Activated CD4-positive, alpha-beta memory T cell treated with anti-CD3 and anti-CD28 coated beads for 36 hours (primary cell): ENCODE results near the gene CFAP99. TPM values are rescaled to one million over a fixed set of nuclear protein-coding genes. Genes with fewer than 3 reads are reported as not detected.
A peak's percentile ranks its signal among the peaks of the same experiment; 100 is the strongest.

Experiments used
- CTCF ChIA-PET: fragments of 350-600 bp; sonication (Branson Sonifier 250); formaldehyde crosslinking; loops from one replicate; lab custom pipeline; 2021; ENCODE audit warnings: antibody characterized with exemption, inconsistent platforms; lab: Charles Lee
- POLR2A ChIA-PET: fragments of 350-600 bp; sonication (Branson Sonifier 250); formaldehyde crosslinking; loops from one replicate; lab custom pipeline; 2021; ENCODE audit warnings: antibody characterized with exemption; lab: Charles Lee
- DNase-seq: peaks from one replicate; pipeline ENCODE4 v3.0.0-alpha.2; 2020
- H3K27ac Mint-ChIP-seq: one replicate; pipeline ENCODE4 v1.8.0; 2021; ENCODE audit warnings: mixed read lengths
- H3K27me3 Mint-ChIP-seq: one replicate; pipeline ENCODE4 v1.8.0; 2021; ENCODE audit warnings: mixed read lengths
- H3K36me3 Mint-ChIP-seq: one replicate; pipeline ENCODE4 v1.8.0; 2021; ENCODE audit warnings: mixed read lengths
- H3K4me1 Mint-ChIP-seq: one replicate; pipeline ENCODE4 v1.8.0; 2021; ENCODE audit warnings: low read depth, mixed read lengths
- H3K4me3 Mint-ChIP-seq: one replicate; pipeline ENCODE4 v1.8.0; 2021; ENCODE audit warnings: mild to moderate bottlenecking, mixed read lengths
- H3K9me3 Mint-ChIP-seq: one replicate; pipeline ENCODE4 v1.8.0; 2021; ENCODE audit warnings: mixed read lengths
- intact Hi-C: fragments of 100-400 bp; cut with micrococcal nuclease; formaldehyde crosslinking; loops from one replicate; pipeline ENCODE4 v1.15.1; 2023
- total RNA-seq, 2 experiments: library from RNA; stranded (reverse); gene quantifications; one replicate each; pipeline ENCODE4 v1.2.3, GENCODE V29; 2021

Gene CFAP99
- total RNA-seq, 2 experiments from 2014 or later: not detected

DNA sequence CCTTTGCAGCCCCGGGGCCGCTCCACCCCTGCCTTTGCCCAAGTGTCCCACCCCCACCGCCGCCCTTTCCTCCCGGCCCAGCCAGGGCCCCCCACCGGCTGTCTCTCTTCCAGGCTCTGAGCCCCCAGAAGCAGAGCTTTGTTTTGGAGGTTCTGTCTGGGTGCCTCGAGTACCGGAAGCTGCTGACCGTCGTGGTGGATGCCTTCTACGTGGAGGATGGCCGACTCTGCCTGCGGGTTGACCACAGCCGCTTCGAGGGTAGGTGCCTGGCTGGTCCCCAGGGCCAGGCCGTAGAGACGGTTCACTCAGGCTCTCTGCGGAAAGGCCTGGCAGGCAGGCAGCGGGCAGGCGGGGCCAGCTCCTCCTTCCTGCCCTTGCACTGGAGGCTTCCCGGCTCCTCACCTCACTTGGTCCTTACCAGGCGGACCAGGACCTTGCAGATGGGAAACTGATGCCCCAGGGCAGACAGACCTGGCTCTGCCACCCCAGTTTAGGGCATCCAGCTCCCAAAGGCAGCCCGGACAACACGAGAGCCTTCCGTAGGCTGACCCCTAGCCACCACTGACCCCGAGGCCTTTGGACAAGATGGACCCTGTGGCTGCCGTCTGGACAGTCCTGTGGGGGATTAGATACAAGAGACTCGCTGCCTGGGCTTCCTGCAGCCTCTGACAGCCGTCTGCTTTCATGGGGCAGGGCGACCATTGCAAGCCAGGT, 18.2 kb downstream of the CFAP99 start:
- Mint-ChIP-seq H3K4me1 (peaks cover 4% of the 10 kb centered on the region), H3K36me3 (no peaks in the 10 kb centered on the region), H3K4me3 (no peak overlapping the region), H3K27ac (no peak overlapping the region), H3K27me3 (no peaks in the 10 kb centered on the region), H3K9me3 (no peaks in the 10 kb centered on the region)
- DNase-seq: no peak
- CTCF ChIA-PET: interaction anchor here (0.9 to 2.6 kb wide), 3 partner anchors 207 to 220 kb away, joined by 3 to 8 read pairs (median 3); no protein-coding TSS in a partner anchor
- POLR2A ChIA-PET: no interaction called here
- intact Hi-C loops: no loop called here

DNA sequence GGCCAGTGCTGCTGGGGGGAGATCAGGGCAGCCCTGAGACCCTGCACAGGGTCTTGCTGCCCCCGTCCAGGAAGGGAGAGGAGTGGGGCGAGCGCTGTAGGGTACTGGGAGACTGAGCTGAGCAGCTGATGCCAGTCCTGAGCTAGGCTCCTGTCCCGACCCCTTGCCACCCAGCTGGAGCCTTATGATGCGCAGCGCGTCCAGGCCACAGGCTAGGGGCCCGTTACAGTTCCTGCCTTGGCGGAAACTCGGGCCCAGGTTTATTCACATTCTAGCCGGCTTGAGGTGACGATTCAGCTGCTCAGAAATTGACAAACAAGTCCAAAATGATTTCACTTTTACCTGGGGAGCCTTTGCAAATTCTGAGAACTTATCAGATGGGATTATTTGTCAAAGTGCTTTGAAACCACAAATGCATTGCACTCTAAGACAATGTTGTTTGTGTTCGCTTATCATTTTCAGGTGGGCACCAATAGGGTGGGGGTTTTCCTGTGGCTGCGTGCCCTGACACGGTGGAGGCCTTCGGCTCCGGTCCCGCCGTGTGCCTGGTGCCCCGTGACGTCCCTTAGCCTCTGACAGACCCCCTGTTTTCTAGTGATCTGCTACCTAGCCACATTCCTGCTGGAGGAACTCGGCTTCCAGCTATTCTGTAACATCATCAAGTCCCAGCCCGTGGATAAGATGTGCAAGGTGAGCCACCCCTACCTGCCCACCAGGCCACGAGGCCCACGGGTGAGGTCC, 18.9 kb downstream of the CFAP99 start:
- no peaks in the 10 kb centered on the region for H3K27me3 Mint-ChIP-seq
- intact Hi-C loops: no loop called here
- ChIA-PET POLR2A (no interaction called here), CTCF (interaction anchor here (0.6 to 2.6 kb wide), 2 partner anchors 218 to 831 kb away, joined by 3 to 8 read pairs; no protein-coding TSS in a partner anchor)
- H3K4me3 Mint-ChIP-seq: no peak overlapping the region
- no peaks in the 10 kb centered on the region for H3K36me3 Mint-ChIP-seq
- no peak for DNase-seq
- no peak overlapping the region for H3K27ac Mint-ChIP-seq
- no peaks in the 10 kb centered on the region for H3K9me3 Mint-ChIP-seq
- peaks cover 4% of the 10 kb centered on the region for H3K4me1 Mint-ChIP-seq

DNA sequence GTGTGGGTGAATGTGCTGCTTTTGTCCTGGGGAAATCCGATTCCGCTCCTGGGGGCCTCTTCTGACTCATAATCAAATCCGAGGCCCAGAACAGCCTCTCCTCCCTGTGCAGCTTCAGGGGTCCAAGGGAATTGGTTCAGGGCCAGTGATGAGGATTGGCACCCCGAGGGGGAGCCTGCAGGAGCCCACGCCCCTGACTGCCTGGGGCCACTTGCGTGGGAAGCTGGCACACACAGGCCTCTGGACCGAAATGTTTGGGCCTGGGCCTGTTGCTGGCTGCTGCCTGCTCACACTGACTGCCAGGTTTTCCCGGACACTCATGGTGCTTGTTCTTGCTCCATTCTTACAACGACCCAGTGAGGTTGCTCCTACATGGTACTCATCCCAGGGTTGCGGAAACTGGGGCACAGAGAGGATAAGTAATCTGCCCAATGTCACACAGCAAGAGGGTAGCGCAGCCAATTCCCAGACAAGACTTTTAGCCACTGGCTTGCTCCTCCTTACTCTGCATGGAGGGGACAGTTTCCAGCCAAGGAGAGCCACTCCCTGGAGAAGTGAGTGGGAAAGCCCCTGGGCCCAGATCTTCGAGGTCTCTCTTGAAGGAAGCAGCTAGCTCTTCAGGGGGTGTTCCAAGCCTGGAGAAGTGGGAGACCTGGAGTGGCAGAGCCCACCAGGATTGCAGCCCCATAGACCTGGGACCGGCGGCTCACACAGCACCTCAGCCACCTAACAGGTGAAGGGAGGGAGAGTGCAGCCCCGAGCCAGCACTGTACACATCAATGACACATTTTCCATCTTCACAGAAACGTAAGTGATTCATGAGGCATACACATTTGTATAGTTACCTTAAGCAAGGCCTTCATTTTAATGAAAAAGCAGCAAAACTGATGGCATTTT, 20.3 kb downstream of the CFAP99 start:
- H3K4me3 Mint-ChIP-seq: no peak overlapping the region
- DNase-seq: no peak
- H3K4me1 Mint-ChIP-seq: peaks cover 4% of the 10 kb centered on the region
- ChIA-PET POLR2A (no interaction called here), CTCF (interaction anchor here (0.6 to 1.0 kb wide), 4 partner anchors 11 to 201 kb away, joined by 3 to 5 read pairs (median 4); partner anchors contain the start of genes CFAP99 and ZFYVE28)
- no peaks in the 10 kb centered on the region for H3K27me3 Mint-ChIP-seq
- H3K27ac Mint-ChIP-seq: no peak overlapping the region
- intact Hi-C loops: no loop called here
- H3K9me3 Mint-ChIP-seq: no peaks in the 10 kb centered on the region
- H3K36me3 Mint-ChIP-seq: no peaks in the 10 kb centered on the region

DNA sequence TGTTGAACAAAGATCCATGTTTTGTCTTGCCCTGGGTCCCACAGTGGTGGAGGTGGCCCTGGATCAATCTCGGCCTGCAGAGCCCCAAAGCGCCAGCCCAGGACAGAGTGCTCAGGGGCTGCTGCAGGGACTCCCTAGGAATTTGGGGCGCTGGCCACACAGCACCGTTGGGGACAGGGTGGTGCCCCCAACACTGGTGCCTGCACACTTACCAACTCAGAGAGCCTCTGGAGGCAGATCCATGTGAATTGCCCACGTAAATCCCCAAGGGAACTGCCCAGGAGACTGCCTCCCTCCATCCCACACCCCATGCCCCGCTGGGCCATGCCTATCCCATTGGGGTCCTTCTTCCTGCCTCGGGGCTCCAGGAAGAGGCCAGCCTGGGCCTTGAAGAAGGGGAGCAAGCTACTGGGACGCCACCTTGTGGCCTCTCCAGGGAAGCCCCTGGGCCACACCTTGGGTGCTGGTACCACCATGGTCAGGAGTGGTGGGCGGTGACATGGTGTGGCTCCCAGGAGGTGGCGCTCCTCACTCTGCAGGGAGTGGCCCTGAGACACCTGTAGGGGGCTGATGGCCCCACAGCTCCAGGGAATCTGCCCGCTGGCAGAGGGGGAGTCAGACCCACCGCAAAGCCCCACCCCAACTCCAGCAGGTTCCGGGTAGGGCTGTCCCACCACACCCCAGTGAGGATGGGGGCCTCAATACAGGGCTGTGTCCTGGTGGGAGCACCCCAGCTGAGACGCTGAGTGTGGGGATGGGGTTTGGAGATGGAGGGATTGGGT, 22.8 kb downstream of the CFAP99 start:
- POLR2A ChIA-PET: interaction anchor here (1.5 kb wide), 1 partner anchor 28 kb away, joined by 3 read pairs; the partner anchor contains the start of gene RNF4
- CTCF ChIA-PET: interaction anchor here (0.6 to 2.7 kb wide), 32 partner anchors 10 to 226 kb away, joined by 3 to 28 read pairs (median 5); partner anchors contain the start of genes CFAP99, HAUS3, MXD4 and POLN
- Mint-ChIP-seq H3K4me1 (peaks cover 4% of the 10 kb centered on the region), H3K27me3 (no peaks in the 10 kb centered on the region), H3K9me3 (no peaks in the 10 kb centered on the region), H3K27ac (no peak overlapping the region), H3K36me3 (no peaks in the 10 kb centered on the region), H3K4me3 (no peak overlapping the region)
- intact Hi-C loops: loop anchor here (1.0 to 2.0 kb wide), 3 partner anchors 23 to 221 kb away; partner anchors contain the start of genes CFAP99, HAUS3, POLN and ZFYVE28
- peak; percentile 90 for DNase-seq

DNA sequence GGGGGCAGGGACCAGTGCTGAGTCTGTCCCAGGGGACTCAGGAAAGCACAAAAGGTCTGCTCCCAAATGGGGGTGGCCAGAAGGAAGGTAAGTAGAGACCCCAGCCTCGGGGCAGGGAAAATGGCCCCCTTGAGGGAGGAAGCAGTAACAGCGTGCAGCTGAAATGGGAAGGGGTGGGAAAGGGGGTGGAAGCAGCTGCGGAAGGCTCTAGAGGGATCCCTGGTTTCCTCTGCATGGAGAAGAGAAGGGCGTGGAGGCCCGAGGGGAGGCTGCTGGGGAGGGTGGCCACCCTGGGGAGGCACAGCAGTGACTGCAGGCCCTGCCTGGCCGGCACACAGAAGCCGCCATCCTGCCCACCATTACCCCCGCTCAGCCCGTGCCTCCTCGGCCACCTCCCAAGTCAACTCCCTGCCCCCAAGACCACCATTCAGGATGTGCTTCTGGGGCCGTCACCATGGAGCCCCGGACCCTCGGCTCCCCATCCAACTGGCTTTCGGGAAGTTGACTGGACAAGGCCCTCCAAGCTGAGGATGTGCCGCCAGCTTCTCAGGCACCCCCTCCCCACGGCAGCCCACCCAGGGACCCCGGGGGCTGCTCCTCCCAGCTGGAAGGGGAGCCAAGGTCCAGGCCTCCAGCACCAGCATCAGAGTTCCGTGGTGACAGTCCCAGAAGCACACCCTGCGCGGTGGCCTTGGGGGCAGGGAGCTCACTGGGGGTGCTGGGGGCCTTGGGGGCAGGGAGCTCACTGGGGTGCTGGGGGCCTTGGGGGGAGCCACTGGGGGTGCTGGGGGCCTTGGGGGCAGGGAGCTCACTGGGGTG, 23.6 kb downstream of the CFAP99 start:
- intact Hi-C loops: no loop called here
- no peak for DNase-seq
- Mint-ChIP-seq H3K36me3 (no peaks in the 10 kb centered on the region), H3K9me3 (no peaks in the 10 kb centered on the region), H3K27ac (no peak overlapping the region), H3K4me3 (no peak overlapping the region), H3K4me1 (peaks cover 4% of the 10 kb centered on the region), H3K27me3 (no peaks in the 10 kb centered on the region)
- ChIA-PET CTCF (interaction anchor here (0.6 to 2.7 kb wide), 30 partner anchors 9 to 227 kb away, joined by 3 to 28 read pairs (median 5); partner anchors contain the start of genes CFAP99, HAUS3, MXD4 and POLN), POLR2A (interaction anchor here (1.5 kb wide), 1 partner anchor 27 kb away, joined by 3 read pairs; the partner anchor contains the start of gene RNF4)

DNA sequence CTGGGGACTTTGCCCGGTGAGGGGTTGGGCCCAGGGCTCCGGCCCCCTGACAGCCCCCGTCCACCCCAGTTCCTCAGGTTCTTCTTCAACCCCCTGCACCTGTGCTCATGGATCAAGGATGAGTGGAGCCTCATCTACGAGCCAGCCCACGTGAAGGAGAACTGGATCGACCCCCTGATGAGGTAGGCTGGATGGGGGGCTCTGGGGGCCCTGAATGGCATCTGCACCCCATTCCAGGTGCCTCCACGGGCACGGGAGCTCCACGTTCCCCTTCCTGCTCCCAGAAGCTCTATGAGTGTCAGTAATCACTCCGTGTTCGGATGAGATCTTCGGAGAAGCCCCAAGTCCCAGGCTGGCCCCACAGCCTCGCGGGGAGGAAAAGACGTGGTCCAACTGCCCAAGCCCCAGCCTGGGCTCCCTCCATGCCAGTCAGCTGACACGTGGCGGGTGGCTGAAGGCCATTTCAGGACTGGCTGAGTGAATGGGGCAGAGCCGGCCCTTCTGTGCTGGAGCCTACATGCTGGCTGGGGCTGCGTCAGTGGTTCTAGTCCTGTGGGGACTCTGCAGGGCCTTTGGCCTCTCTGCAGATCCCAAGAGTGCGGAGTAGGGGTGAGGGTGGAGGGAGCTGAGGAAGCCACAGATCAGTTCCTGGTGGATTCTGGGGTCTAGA, 24.4 kb downstream of the CFAP99 start:
- Mint-ChIP-seq H3K4me1 (peaks cover 4% of the 10 kb centered on the region), H3K27ac (no peak overlapping the region), H3K36me3 (no peaks in the 10 kb centered on the region), H3K9me3 (no peaks in the 10 kb centered on the region), H3K4me3 (no peak overlapping the region), H3K27me3 (no peaks in the 10 kb centered on the region)
- POLR2A ChIA-PET: no interaction called here
- intact Hi-C loops: no loop called here
- CTCF ChIA-PET: interaction anchor here (0.6 to 2.7 kb wide), 7 partner anchors 8 to 223 kb away, joined by 3 to 28 read pairs (median 4); no protein-coding TSS in a partner anchor
- DNase-seq: no peak

DNA sequence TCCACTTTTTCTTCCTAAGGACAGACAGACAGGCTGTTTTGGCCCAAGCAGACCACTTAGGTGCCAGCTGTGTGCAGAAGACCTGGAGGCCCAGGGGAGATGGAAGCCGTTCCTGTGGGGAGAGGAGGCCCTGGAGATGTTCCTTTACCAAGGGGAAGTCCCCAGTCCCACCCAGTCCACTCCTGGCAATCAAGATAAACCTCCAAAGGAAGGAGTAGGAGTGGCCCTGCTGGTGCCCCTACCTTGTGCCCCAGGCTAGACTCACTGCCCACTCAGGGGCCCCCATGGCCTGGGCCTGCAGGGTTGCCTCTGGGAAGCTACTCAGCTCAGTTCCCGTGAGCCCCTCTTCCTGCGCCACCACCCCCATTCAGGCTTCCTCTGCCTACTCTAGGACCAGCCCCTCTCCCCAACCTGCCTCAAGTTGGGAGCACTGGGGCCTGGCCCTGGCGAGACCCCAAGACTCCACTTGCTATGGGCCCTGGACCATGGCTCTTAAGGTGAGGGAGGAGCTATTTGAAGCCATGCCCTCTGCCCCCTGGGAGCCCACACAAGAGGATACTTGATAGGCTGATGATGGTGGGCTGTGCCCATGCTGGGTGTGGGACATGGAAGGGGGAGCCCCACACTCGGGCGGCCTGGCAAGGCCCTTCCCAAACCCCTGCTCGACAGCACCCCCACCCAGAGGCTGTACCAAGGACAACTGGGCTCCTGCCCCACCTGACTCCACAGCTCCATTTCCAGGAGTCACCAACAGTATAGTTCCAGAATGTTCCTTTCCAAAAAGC, 25.4 kb downstream of the CFAP99 start:
- Mint-ChIP-seq H3K27me3 (no peaks in the 10 kb centered on the region), H3K27ac (no peak overlapping the region), H3K4me3 (no peak overlapping the region), H3K4me1 (peaks cover 4% of the 10 kb centered on the region), H3K36me3 (no peaks in the 10 kb centered on the region), H3K9me3 (no peaks in the 10 kb centered on the region)
- CTCF ChIA-PET: interaction anchor here (1.5 to 2.5 kb wide), 2 partner anchors 22 to 224 kb away, joined by 4 to 12 read pairs; no protein-coding TSS in a partner anchor
- intact Hi-C loops: no loop called here
- POLR2A ChIA-PET: no interaction called here
- no peak for DNase-seq

DNA sequence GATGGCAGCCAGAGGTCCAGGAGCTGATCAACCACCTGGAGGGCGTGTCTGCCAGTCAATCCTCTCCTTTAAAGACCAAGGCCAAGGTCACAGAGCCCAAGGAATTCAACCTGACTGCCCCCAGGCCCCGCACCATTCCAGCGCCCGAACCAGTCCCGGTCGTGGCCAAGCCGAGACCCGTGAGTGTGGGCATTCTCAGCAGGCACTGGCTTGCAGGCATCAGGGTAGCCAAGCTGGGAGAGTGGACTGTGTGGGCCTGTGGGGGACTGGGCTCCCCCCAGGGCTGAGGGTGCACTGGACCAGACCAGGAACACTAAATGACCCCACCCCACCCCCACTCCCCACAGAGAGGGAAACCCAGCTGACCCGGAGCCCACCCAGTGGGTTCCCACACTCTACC, 26.4 kb downstream of the CFAP99 start:
- Mint-ChIP-seq H3K4me3 (no peak overlapping the region), H3K4me1 (peaks cover 4% of the 10 kb centered on the region), H3K27me3 (no peaks in the 10 kb centered on the region), H3K9me3 (no peaks in the 10 kb centered on the region), H3K27ac (no peak overlapping the region), H3K36me3 (no peaks in the 10 kb centered on the region)
- intact Hi-C loops: no loop called here
- ChIA-PET CTCF (interaction anchor here (1.0 to 2.5 kb wide), 2 partner anchors 24 to 225 kb away, joined by 3 to 12 read pairs; partner anchors contain the start of gene RNF4), POLR2A (no interaction called here)
- no peak for DNase-seq

DNA sequence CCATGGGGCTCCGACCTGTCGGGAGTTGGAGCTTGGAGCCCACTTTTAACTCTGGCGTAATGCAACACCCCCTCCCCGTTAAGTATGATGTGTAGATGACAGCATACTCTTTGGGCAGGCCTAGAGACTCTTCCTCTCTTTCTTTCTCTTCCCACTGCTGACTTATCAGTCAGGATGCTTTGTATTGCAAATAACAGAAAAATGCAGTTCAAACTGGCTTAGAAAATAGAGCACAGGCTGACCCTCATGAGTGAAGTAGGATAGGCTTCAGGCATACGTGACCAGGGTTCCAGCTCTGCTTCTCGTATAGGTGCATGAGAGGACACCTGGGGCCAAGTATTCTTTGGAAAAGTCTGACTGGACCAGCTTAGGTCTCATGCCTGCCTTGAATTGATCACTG, 26.8 kb downstream of the CFAP99 start:
- Mint-ChIP-seq H3K27me3 (no peaks in the 10 kb centered on the region), H3K36me3 (no peaks in the 10 kb centered on the region), H3K27ac (no peak overlapping the region), H3K9me3 (no peaks in the 10 kb centered on the region), H3K4me1 (peaks cover 4% of the 10 kb centered on the region), H3K4me3 (no peak overlapping the region)
- POLR2A ChIA-PET: no interaction called here
- DNase-seq: no peak
- intact Hi-C loops: no loop called here
- CTCF ChIA-PET: interaction anchor here (1.0 to 2.5 kb wide), 2 partner anchors 23 to 226 kb away, joined by 3 to 12 read pairs; partner anchors contain the start of gene RNF4
